ENCODE data around the gene LIPC.

- TF ChIP-seq ZNF600 (tag by site-specific recombination; IDR thresholded peaks at IDR 0.05): no peak
- TF ChIP-seq, protein P1, sequence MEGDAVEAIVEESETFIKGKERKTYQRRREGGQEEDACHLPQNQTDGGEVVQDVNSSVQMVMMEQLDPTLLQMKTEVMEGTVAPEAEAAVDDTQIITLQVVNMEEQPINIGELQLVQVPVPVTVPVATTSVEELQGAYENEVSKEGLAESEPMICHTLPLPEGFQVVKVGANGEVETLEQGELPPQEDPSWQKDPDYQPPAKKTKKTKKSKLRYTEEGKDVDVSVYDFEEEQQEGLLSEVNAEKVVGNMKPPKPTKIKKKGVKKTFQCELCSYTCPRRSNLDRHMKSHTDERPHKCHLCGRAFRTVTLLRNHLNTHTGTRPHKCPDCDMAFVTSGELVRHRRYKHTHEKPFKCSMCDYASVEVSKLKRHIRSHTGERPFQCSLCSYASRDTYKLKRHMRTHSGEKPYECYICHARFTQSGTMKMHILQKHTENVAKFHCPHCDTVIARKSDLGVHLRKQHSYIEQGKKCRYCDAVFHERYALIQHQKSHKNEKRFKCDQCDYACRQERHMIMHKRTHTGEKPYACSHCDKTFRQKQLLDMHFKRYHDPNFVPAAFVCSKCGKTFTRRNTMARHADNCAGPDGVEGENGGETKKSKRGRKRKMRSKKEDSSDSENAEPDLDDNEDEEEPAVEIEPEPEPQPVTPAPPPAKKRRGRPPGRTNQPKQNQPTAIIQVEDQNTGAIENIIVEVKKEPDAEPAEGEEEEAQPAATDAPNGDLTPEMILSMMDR (tag by site-specific recombination; IDR thresholded peaks at IDR 0.05): no peak
- no peak for TF ChIP-seq MEIS1 (CRISPR knock-in tag; IDR thresholded peaks at IDR 0.05; ENCODE audit: borderline replicate concordance)
Observed at GRCh38 chr15:58522391-58522790, 90.6 kb downstream of the LIPC start.

Measured in HEK293 (cell line).